GM23338 (cell line): ENCODE results near the gene KCNB1. TPM values are rescaled to one million over a fixed set of nuclear protein-coding genes. Genes with fewer than 3 reads are reported as not detected.

ENCODE experiments used
- ATAC-seq: fragments of 200-7000 bp; cut with Tn5 transposase; 3 replicates; pipeline ENCODE4 v1.9.1; 2020
- DNase-seq: peaks from one replicate; pipeline ENCODE4 v3.0.0-alpha.2; 2015; ENCODE audit warnings: low spot score
- H2AFZ ChIP-seq: fragments of 200-600 bp; sonication (generic); 2 replicates; pipeline ENCODE4 v1.8.0; 2016; ENCODE audit warnings: antibody characterized with exemption, mild to moderate bottlenecking, moderate library complexity
- H3F3A ChIP-seq: fragments of 200-600 bp; sonication (generic); replicated peaks from 2 replicates; pipeline ENCODE4 v1.8.0; 2017; ENCODE audit warnings: antibody characterized with exemption, mixed run types, low read depth
- H3K27ac ChIP-seq: fragments of 200-600 bp; sonication (generic); 2 replicates; pipeline ENCODE4 v1.6.1; 2016; ENCODE audit warnings: low read depth
- H3K27me3 ChIP-seq: fragments of 200-600 bp; sonication (generic); 2 replicates; pipeline ENCODE4 v1.8.0; 2016; ENCODE audit warnings: mild to moderate bottlenecking, mixed run types, moderate library complexity; ENCODE audit not compliant: insufficient read depth
- H3K36me3 ChIP-seq: fragments of 200-600 bp; sonication (generic); 2 replicates; pipeline ENCODE4 v1.8.0; 2016; ENCODE audit warnings: mild to moderate bottlenecking; ENCODE audit not compliant: insufficient read depth
- H3K4me1 ChIP-seq: fragments of 200-600 bp; sonication (generic); 2 replicates; pipeline ENCODE4 v1.8.0; 2016; ENCODE audit warnings: mild to moderate bottlenecking, moderate library complexity; ENCODE audit not compliant: insufficient read depth
- H3K4me2 ChIP-seq: fragments of 200-600 bp; sonication (generic); 2 replicates; pipeline ENCODE4 v1.7.1; 2017; ENCODE audit warnings: mixed run types
- H3K4me3 ChIP-seq: fragments of 200-600 bp; sonication (generic); 2 replicates; pipeline ENCODE4 v1.6.1; 2016; ENCODE audit warnings: mixed run types
- H3K79me2 ChIP-seq: fragments of 200-600 bp; sonication (generic); replicated peaks from 2 replicates; pipeline ENCODE4 v1.8.0; 2017; ENCODE audit warnings: mild to moderate bottlenecking; ENCODE audit not compliant: insufficient read depth
- H3K9me2 ChIP-seq: fragments of 200-600 bp; sonication (generic); 2 replicates; pipeline ENCODE4 v1.8.0; 2017; ENCODE audit not compliant: insufficient read depth
- H4K20me1 ChIP-seq: fragments of 200-600 bp; sonication (generic); replicated peaks from 2 replicates; pipeline ENCODE4 v1.8.0; 2017; ENCODE audit warnings: mild to moderate bottlenecking; ENCODE audit not compliant: insufficient read depth
- H3K27ac Mint-ChIP-seq: 2 replicates; pipeline ENCODE4 v1.8.0; 2020; ENCODE audit warnings: inconsistent platforms, mild to moderate bottlenecking, moderate library complexity, mixed read lengths
- H3K27me3 Mint-ChIP-seq: 3 replicates; pipeline ENCODE4 v1.8.0; 2022; ENCODE audit warnings: low read depth, mild to moderate bottlenecking, moderate library complexity, mixed read lengths, inconsistent platforms; ENCODE audit not compliant: insufficient read depth, poor library complexity
- H3K36me3 Mint-ChIP-seq: 3 replicates; pipeline ENCODE4 v1.8.0; 2021; ENCODE audit warnings: low read depth, mild to moderate bottlenecking, inconsistent platforms, moderate library complexity, mixed read lengths
- H3K4me1 Mint-ChIP-seq: 3 replicates; pipeline ENCODE4 v1.8.0; 2020; ENCODE audit warnings: mild to moderate bottlenecking, inconsistent platforms, mixed read lengths
- H3K4me3 Mint-ChIP-seq: 3 replicates; pipeline ENCODE4 v1.8.0; 2021; ENCODE audit warnings: moderate library complexity, mild to moderate bottlenecking, inconsistent platforms, mixed read lengths
- H3K9me3 Mint-ChIP-seq: 3 replicates; pipeline ENCODE4 v1.8.0; 2020; ENCODE audit warnings: moderate library complexity, mild to moderate bottlenecking, inconsistent platforms, mixed read lengths
- CREB1 ChIP-seq: fragments of 250-450 bp; sonication (Bioruptor Pico); IDR thresholded peaks from 2 replicates; pipeline ENCODE4 v1.5.0; 2020; ENCODE audit warnings: low read depth, mild to moderate bottlenecking, moderate library complexity
- EZH2 ChIP-seq: fragments of 200-600 bp; sonication (generic); IDR thresholded peaks from one replicate; pipeline ENCODE4 v1.8.0; 2017; ENCODE audit warnings: antibody characterized with exemption, mild to moderate bottlenecking, low read depth; ENCODE audit not compliant: unreplicated experiment
- JUNB ChIP-seq: IDR thresholded peaks from one replicate; pipeline ENCODE4 v1.6.1; 2016; ENCODE audit warnings: antibody characterized with exemption; ENCODE audit not compliant: unreplicated experiment
- POLR2AphosphoS5 ChIP-seq: IDR thresholded peaks from 2 replicates; pipeline ENCODE4 v1.6.1; 2016; ENCODE audit warnings: antibody characterized with exemption, low read depth
- STAT1 ChIP-seq: IDR thresholded peaks from one replicate; pipeline ENCODE4 v1.6.1; 2016; ENCODE audit warnings: antibody characterized with exemption; ENCODE audit not compliant: unreplicated experiment
- ZNF331 ChIP-seq: fragments of 250-450 bp; sonication (Bioruptor Pico); IDR thresholded peaks from 2 replicates; pipeline ENCODE4 v1.5.0; 2020; ENCODE audit warnings: low read depth, mild to moderate bottlenecking, moderate library complexity
- polyA plus RNA-seq: library from polyadenylated mRNA; unstranded; fragments of >200 nt; fragmentation: Nextera tagmentation; extraction: Ambion mirVana; gene quantifications from 2 replicates; pipeline ENCODE4 v1.2.1, GENCODE V29; 2016
- total RNA-seq: library from RNA; depleted of rRNA; stranded (reverse); fragments of >200 nt; shearing (Covaris generic); gene quantifications from 2 replicates; pipeline ENCODE4 v1.2.3, GENCODE V29; 2014
- TF ChIP-seq, protein P1 (sequence below): fragments of 250-450 bp; sonication (Bioruptor Pico); IDR thresholded peaks from 2 replicates; pipeline ENCODE4 v1.5.0; 2020; ENCODE audit warnings: mild to moderate bottlenecking, moderate library complexity
- TF ChIP-seq, protein P2 (sequence below), 2 experiments: fragments of 200-600 bp in 1 of 2; sonication (generic) in 1 of 2; conservative IDR thresholded peaks; 2 replicates each; pipeline versions ENCODE4 v1.5.1 to v1.6.1; 2016 to 2017; ENCODE audit warnings: antibody characterized with exemption in 2 of 2, low read depth in 2 of 2, mild to moderate bottlenecking in 2 of 2, moderate library complexity in 1 of 2
- TF ChIP-seq, protein P3 (sequence below): IDR thresholded peaks from one replicate; pipeline ENCODE4 v1.6.1; 2018; ENCODE audit warnings: antibody characterized with exemption; ENCODE audit not compliant: unreplicated experiment

Gene KCNB1
- total and polyA plus RNA-seq, 2 experiments from 2014 or later: 0.28 to 0.29 TPM

DNA sequence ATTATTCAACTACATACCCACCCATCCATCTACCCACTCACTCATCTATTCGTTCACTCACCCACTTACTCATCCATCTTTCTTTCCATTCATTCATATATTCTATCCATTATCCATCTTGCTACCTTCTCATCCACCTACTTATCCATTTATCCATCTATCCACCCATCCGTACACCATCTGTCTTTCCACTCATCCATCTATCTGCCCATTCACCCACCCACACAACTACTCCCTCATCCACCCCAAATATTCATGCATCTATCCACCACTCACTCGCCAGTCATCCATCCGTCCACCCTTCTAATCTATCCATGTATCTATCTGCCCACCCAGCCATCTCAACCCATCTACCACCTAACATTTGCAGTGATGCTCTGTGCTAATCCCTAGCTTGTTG is 13.6 kb upstream of the KCNB1 start (continued):
- TF ChIP-seq, protein P1, sequence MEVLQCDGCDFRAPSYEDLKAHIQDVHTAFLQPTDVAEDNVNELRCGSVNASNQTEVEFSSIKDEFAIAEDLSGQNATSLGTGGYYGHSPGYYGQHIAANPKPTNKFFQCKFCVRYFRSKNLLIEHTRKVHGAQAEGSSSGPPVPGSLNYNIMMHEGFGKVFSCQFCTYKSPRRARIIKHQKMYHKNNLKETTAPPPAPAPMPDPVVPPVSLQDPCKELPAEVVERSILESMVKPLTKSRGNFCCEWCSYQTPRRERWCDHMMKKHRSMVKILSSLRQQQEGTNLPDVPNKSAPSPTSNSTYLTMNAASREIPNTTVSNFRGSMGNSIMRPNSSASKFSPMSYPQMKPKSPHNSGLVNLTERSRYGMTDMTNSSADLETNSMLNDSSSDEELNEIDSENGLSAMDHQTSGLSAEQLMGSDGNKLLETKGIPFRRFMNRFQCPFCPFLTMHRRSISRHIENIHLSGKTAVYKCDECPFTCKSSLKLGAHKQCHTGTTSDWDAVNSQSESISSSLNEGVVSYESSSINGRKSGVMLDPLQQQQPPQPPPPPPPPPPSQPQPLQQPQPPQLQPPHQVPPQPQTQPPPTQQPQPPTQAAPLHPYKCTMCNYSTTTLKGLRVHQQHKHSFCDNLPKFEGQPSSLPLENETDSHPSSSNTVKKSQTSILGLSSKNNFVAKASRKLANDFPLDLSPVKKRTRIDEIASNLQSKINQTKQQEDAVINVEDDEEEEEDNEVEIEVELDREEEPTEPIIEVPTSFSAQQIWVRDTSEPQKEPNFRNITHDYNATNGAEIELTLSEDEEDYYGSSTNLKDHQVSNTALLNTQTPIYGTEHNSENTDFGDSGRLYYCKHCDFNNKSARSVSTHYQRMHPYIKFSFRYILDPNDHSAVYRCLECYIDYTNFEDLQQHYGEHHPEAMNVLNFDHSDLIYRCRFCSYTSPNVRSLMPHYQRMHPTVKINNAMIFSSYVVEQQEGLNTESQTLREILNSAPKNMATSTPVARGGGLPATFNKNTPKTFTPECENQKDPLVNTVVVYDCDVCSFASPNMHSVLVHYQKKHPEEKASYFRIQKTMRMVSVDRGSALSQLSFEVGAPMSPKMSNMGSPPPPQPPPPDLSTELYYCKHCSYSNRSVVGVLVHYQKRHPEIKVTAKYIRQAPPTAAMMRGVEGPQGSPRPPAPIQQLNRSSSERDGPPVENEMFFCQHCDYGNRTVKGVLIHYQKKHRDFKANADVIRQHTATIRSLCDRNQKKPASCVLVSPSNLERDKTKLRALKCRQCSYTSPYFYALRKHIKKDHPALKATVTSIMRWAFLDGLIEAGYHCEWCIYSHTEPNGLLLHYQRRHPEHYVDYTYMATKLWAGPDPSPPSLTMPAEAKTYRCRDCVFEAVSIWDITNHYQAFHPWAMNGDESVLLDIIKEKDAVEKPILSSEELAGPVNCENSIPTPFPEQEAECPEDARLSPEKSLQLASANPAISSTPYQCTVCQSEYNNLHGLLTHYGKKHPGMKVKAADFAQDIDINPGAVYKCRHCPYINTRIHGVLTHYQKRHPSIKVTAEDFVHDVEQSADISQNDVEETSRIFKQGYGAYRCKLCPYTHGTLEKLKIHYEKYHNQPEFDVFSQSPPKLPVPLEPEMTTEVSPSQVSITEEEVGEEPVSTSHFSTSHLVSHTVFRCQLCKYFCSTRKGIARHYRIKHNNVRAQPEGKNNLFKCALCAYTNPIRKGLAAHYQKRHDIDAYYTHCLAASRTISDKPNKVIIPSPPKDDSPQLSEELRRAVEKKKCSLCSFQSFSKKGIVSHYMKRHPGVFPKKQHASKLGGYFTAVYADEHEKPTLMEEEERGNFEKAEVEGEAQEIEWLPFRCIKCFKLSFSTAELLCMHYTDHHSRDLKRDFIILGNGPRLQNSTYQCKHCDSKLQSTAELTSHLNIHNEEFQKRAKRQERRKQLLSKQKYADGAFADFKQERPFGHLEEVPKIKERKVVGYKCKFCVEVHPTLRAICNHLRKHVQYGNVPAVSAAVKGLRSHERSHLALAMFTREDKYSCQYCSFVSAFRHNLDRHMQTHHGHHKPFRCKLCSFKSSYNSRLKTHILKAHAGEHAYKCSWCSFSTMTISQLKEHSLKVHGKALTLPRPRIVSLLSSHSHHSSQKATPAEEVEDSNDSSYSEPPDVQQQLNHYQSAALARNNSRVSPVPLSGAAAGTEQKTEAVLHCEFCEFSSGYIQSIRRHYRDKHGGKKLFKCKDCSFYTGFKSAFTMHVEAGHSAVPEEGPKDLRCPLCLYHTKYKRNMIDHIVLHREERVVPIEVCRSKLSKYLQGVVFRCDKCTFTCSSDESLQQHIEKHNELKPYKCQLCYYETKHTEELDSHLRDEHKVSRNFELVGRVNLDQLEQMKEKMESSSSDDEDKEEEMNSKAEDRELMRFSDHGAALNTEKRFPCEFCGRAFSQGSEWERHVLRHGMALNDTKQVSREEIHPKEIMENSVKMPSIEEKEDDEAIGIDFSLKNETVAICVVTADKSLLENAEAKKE: no peak
- no peak for TF ChIP-seq POLR2AphosphoS5
- TF ChIP-seq JUNB: no peak
- TF ChIP-seq, protein P2, sequence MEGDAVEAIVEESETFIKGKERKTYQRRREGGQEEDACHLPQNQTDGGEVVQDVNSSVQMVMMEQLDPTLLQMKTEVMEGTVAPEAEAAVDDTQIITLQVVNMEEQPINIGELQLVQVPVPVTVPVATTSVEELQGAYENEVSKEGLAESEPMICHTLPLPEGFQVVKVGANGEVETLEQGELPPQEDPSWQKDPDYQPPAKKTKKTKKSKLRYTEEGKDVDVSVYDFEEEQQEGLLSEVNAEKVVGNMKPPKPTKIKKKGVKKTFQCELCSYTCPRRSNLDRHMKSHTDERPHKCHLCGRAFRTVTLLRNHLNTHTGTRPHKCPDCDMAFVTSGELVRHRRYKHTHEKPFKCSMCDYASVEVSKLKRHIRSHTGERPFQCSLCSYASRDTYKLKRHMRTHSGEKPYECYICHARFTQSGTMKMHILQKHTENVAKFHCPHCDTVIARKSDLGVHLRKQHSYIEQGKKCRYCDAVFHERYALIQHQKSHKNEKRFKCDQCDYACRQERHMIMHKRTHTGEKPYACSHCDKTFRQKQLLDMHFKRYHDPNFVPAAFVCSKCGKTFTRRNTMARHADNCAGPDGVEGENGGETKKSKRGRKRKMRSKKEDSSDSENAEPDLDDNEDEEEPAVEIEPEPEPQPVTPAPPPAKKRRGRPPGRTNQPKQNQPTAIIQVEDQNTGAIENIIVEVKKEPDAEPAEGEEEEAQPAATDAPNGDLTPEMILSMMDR (conservative IDR thresholded peaks at IDR 0.05; ENCODE audit: low read depth in 2 of 2): no peak

DNA sequence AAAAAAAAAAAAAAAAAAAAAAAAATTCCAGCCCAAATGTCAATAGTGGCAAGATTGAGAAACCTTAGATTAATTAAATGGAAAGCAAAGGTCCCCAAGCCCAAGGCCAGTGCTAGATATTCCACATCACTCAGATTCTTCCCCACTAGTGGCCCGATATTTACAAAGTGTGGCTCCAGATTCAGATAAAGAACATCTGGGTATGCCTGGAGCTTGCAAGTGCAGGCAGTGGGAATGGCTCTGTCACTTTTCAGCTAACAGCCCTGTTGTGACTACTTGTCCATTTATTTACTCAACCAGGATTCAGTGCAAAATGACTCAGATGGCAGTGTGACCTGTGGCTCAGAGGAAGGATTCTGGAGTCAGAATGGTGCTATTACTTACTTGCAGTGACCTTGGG is 8.2 kb upstream of the KCNB1 start:
- H3K4me1 ChIP-seq: no peaks in the 10 kb centered on the region
- no peak overlapping the region for H3K4me3 ChIP-seq
- no peaks in the 10 kb centered on the region for H3F3A ChIP-seq
- no peaks in the 10 kb centered on the region for H3K79me2 ChIP-seq
- Mint-ChIP-seq H3K9me3 (peaks cover 9% of the 10 kb centered on the region; the same call in 1 of the 3 replicates), H3K27me3 (peaks cover 2% of the 10 kb centered on the region), H3K4me1 (no peaks in the 10 kb centered on the region), H3K27ac (no peak overlapping the region), H3K36me3 (no peaks in the 10 kb centered on the region), H3K4me3 (no peak overlapping the region)
- no peak for ATAC-seq
- no peaks in the 10 kb centered on the region; the same call in 1 of the 2 replicates for H4K20me1 ChIP-seq
- H3K27ac ChIP-seq: no peak overlapping the region
- TF ChIP-seq, protein P3, sequence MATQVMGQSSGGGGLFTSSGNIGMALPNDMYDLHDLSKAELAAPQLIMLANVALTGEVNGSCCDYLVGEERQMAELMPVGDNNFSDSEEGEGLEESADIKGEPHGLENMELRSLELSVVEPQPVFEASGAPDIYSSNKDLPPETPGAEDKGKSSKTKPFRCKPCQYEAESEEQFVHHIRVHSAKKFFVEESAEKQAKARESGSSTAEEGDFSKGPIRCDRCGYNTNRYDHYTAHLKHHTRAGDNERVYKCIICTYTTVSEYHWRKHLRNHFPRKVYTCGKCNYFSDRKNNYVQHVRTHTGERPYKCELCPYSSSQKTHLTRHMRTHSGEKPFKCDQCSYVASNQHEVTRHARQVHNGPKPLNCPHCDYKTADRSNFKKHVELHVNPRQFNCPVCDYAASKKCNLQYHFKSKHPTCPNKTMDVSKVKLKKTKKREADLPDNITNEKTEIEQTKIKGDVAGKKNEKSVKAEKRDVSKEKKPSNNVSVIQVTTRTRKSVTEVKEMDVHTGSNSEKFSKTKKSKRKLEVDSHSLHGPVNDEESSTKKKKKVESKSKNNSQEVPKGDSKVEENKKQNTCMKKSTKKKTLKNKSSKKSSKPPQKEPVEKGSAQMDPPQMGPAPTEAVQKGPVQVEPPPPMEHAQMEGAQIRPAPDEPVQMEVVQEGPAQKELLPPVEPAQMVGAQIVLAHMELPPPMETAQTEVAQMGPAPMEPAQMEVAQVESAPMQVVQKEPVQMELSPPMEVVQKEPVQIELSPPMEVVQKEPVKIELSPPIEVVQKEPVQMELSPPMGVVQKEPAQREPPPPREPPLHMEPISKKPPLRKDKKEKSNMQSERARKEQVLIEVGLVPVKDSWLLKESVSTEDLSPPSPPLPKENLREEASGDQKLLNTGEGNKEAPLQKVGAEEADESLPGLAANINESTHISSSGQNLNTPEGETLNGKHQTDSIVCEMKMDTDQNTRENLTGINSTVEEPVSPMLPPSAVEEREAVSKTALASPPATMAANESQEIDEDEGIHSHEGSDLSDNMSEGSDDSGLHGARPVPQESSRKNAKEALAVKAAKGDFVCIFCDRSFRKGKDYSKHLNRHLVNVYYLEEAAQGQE: no peak
- TF ChIP-seq STAT1 (no peak), ZNF331 (CRISPR knock-in tag) (no peak), POLR2AphosphoS5 (no peak), CREB1 (no peak), EZH2 (no peak)
- no peaks in the 10 kb centered on the region for H3K9me2 ChIP-seq
- H2AFZ ChIP-seq: no peak overlapping the region
- H3K4me2 ChIP-seq: no peak overlapping the region
- H3K36me3 ChIP-seq: no peaks in the 10 kb centered on the region
- no peak for DNase-seq
- H3K27me3 ChIP-seq: peaks cover 7% of the 10 kb centered on the region; the same call in 1 of the 2 replicates
